ENCODE data around the gene PRMT2.
A peak's percentile ranks its signal among the peaks of the same experiment; 100 is the strongest.

PRMT2 gene

GRCh38 chr21:46604975-46605766 is 30.3 kb upstream of the PRMT2 start, which contains the start of gene S100B:
Gene S100B (minus strand): TSS chr21:46605082. CDS start chr21:46602415, 2,667 bp downstream.
- TF ChIP-seq CTCF (IDR thresholded peaks at IDR 0.05; ENCODE audit: insufficient read depth, low read length, poor library complexity, severe bottlenecking): no peak
- H3K27me3 ChIP-seq (replicated peaks; ENCODE audit: control insufficient read depth, insufficient read depth, low read length): no peaks in the 10 kb centered on the region
- H3K4me3 ChIP-seq (replicated peaks; ENCODE audit: low read depth, low read length): no peak within 1 kb of the TSS
- H3K36me3 ChIP-seq (ENCODE audit: control insufficient read depth, insufficient read depth, low read length): no peaks in the 10 kb centered on the region
- DNase-seq (ENCODE audit: extremely low read depth, insufficient read length): no peak

GRCh38 chr21:46605767-46606426 is 29.6 kb upstream of the PRMT2 start:
- Histone ChIP-seq H3K27me3 (replicated peaks; ENCODE audit: control insufficient read depth, insufficient read depth, low read length) (no peaks in the 10 kb centered on the region), H3K36me3 (ENCODE audit: control insufficient read depth, insufficient read depth, low read length) (no peaks in the 10 kb centered on the region), H3K4me3 (replicated peaks; ENCODE audit: low read depth, low read length) (no peak overlapping the region)
- DNase-seq (ENCODE audit: extremely low read depth, insufficient read length): peak; percentile 48
- no peak for TF ChIP-seq CTCF (IDR thresholded peaks at IDR 0.05; ENCODE audit: insufficient read depth, low read length, poor library complexity, severe bottlenecking)

- no peak for DNase-seq (ENCODE audit: extremely low read depth, insufficient read length)
- Histone ChIP-seq H3K4me3 (replicated peaks; ENCODE audit: low read depth, low read length) (no peak overlapping the region), H3K27me3 (replicated peaks; ENCODE audit: control insufficient read depth, insufficient read depth, low read length) (no peaks in the 10 kb centered on the region), H3K36me3 (ENCODE audit: control insufficient read depth, insufficient read depth, low read length) (no peaks in the 10 kb centered on the region)
- TF ChIP-seq CTCF (IDR thresholded peaks at IDR 0.05; ENCODE audit: insufficient read depth, low read length, poor library complexity, severe bottlenecking): no peak
These were observed 29.1 kb upstream of the PRMT2 start for GRCh38 chr21:46606427-46606813.

GRCh38 chr21:46607636-46608035 is 27.8 kb upstream of the PRMT2 start:
- Histone ChIP-seq H3K4me3 (replicated peaks; ENCODE audit: low read depth, low read length) (no peak overlapping the region), H3K27me3 (replicated peaks; ENCODE audit: control insufficient read depth, insufficient read depth, low read length) (no peaks in the 10 kb centered on the region), H3K36me3 (ENCODE audit: control insufficient read depth, insufficient read depth, low read length) (no peaks in the 10 kb centered on the region)
- DNase-seq (ENCODE audit: extremely low read depth, insufficient read length): no peak
- TF ChIP-seq CTCF (IDR thresholded peaks at IDR 0.05; ENCODE audit: insufficient read depth, low read length, poor library complexity, severe bottlenecking): no peak

- H3K36me3 ChIP-seq (ENCODE audit: control insufficient read depth, insufficient read depth, low read length): no peaks in the 10 kb centered on the region
- H3K4me3 ChIP-seq (replicated peaks; ENCODE audit: low read depth, low read length): peak overlapping the region; percentile 6
- peak; percentile 64 for DNase-seq (ENCODE audit: extremely low read depth, insufficient read length)
- TF ChIP-seq CTCF (IDR thresholded peaks at IDR 0.05; ENCODE audit: insufficient read depth, low read length, poor library complexity, severe bottlenecking): no peak
- H3K27me3 ChIP-seq (replicated peaks; ENCODE audit: control insufficient read depth, insufficient read depth, low read length): no peaks in the 10 kb centered on the region
These were observed 26.8 kb upstream of the PRMT2 start for GRCh38 chr21:46608672-46609111.
